ENCODE results near the gene KIF4A.
"Not testable (repeated sequence)": the region's sequence is repeated elsewhere in the genome, so short reads cannot be mapped to it uniquely, and the experiment has no call there.

The KIF4A gene

DNA sequence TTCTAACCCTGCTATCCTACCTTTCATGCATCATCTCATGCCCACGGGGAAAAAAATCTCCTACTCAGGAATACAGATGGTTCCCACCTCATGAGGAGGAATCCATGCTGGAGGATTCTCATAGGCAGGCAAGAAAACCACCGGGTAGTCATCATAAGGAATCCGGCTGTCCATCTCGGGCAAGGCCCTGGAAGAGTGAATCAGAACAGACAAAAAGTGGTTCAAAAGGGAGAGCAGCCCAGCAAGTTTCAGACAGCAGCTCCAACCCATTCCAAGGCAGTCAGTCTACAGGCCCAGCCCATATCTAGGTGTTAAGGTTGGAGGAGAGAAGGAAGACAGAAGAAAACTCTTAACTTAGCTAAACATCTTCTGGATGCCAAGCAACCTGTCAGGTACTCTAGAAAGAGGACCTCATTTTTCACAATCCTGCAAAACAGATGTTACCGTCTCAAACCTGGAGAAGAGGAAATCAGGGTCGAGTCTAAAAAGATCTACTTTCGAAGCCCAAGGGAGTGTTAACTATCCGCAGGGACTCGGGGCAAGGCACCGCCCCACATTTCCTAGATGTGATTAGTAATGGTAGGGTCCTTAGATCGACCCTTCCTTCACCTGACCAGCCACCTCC lies 624 bp upstream of the KIF4A start:
- DNase-seq = no peak

DNA sequence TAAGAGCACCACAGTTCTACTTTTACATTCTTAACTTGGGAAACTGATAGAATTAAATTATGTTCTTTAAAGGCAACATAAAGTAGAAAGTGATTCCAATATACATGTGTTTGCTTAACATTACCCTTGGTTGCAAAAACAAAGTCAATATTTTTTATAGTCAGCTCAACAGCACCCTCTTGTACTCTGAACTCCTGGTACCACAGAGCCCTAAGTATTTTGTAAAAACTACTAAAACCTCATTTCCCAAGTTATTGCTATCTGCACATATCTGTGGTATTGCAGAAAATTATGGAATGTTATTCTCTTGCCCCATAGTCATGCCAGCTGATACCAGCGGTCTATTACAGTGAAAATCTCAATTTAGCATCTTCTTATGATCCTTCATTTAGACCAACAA lies 2.9 kb downstream of the KIF4A start:
- DNase-seq = no peak

DNA sequence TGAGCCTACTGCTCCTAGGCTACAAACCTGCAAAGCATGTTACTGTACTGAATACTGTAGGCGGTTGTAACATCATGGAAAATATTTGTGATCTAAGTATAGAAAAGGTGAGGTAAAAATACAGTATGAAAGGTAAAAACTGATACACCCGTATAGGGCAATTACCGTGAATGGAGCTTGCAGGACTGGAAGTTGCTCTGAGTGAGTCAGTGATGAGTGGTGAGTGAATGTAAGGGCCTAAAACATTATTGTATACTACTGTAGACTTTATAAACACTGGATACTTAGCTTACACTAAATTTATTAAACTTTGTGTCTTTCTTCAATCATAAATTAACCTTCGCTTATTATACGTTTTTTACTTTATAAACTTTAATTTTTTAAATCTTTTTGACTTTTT lies 3.7 kb downstream of the KIF4A start:
- no peak for DNase-seq

DNA sequence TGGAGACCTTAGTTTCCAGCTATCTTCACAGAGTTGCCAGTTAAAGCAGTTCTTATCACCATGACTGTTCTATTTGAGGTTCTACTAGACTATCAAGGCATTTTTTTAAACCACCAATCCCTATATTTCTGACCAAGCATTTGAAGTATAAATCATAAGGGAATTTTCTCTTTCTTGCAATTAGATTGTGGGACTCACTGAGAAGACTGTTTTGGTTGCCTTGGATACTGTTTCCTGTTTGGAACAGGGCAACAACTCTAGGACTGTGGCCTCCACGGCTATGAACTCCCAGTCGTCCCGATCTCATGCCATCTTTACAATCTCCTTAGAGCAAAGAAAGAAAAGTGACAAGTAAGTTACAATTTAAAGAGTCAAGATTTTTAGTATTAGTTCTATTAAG lies 11.8 kb downstream of the KIF4A start:
- DNase-seq = no peak

DNA sequence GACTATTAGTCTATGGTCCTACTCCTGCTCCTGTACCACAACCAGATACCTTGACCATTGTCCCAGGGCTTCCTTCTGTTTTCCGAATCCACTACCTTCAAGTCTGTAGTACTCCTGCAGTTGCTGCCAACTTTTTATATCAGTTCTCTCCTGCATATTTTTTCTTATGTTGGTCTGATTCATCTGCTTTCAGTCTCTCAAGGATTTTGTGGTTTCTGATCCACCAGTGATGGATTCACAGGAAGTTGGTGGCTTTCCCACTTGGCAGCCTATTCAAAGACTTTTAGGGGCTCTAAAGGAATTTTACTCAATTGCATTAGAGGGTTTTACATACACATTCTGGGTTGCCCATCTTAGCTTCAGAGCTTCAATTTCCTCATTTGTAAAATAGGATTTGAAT lies 23.6 kb downstream of the KIF4A start:
- DNase-seq = no peak

DNA sequence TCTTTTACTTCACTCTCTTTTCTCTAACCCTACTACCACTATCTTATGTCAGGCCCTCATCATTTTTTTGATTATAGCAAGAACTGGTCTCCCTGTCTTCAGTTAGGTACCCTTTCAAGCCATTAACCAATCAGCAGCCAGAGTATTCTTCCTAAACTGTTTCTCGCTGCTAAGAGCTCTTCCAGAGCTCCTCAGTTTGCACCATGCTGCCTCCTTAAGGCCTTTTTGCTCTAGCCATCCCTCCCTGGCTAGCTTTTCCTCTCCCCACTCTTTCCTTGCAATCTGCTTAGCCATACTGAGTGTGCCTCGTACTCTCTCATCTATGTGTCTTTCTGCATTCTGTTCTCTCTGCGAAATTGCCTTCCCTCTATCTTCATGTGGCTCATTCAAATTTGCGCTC lies 32.9 kb downstream of the KIF4A start:
- DNase-seq = no peak

DNA sequence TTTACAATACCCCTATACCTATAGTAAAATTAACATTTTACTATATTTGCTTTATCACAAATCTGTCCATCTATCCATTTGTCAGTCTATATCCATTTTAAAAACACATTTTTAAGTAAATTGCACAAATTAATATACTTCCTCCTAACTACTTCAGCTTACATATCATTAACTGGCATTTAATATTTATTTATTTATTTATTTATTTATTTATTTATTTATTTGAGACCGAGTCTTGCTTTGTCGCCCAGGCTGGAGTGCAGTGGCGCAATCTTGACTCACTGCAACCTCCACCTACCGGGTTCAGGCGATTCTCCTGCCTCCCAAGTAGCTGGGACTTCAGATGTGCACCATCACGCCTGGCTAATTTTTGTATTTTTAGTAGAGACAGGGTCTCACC lies 33.7 kb downstream of the KIF4A start:
- DNase-seq = not testable (repeated sequence)

DNA sequence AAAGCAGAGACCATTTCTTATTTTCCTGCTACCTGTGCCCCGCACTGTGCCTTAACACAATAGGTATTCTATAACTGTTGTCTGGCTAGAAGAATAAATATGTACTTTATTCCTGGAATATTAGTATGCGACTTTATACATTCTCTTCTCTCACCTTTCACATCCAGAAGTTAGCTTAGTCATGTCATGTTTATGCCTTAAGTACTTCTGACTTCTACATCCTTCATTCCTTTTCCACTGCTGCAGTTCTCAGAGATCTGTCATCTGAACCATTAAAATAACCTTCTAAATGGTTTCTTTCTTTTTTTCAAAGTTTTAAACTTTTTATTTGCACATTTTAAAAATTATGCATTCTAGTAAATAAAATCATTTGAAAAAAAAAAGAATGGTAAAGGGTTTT lies 34.4 kb downstream of the KIF4A start:
- DNase-seq = no peak

DNA sequence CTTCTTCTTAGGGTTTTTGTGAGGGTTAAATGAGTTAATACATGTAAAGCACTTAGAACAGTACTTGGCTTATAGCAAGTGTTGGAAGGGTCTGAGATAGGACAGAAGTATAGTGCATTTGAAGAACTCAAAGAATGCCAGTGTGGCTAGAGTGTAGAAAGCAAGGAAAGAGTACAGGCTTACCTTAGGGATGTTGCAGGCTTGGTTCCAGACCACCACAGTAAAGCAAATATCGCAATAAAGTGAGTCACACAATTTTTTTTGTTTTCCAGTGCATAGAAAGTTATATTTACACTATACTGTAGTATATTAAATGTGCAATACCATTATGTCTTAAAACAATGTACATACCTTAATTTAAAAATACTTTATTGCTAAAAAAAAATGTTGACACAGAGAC lies 41.3 kb downstream of the KIF4A start:
- no peak for DNase-seq

DNA sequence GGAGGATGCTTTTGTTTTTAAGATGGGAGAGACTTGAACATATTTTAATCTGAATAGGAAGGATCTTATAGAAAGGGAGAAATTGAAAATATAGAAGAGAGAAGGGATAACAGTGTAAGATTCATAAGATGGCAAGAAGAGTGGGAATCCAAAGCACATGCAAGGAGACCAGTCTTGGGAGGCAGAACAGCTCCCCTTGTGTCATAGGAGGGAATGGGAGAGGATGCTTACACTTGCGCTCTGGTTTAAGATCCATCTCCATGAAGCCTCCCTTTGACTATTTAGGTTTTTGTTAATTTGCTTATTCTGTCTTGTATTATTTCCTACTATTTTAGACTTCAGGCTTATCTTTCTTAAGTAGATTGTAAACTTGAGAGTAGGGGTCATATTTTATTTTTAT lies 42.7 kb downstream of the KIF4A start:
- no peak for DNase-seq

DNA sequence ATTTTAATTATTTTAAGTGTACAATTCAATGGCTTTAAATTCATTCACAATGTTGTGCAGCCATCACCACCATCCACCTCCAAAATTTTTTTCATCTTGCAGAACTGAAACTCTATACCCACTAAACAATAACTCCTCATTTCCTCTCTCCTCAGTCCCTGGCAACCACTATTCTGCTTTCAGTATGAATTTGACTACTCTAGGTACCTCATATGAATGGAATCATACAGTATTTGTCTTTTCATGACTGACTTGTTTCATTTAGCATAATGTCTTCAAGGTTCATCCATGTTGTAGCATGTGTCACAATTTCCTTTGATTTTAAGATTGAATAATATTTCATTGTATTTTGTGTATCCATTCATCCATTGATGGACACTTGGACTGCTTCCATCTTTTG lies 46.9 kb downstream of the KIF4A start:
- DNase-seq = peak; percentile 76

DNA sequence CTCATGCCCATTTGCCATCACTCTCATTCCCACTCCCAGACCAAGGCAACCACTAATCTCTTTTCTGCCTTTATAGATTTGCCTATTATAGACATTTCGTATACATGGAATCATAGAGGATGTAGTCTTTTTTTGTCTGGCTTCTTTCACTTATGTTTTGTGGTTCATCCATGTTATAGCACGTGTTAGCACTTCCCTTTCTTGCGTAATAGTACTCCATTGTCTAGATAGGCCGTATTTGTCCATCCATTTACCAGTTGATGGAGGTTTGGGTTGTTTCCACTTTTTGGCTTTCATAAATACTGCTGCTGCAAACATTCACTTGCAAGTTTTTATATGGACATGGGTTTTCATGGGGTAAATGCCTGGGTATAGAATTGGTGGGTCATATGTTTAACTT lies 48.4 kb downstream of the KIF4A start:
- no peak for DNase-seq

DNA sequence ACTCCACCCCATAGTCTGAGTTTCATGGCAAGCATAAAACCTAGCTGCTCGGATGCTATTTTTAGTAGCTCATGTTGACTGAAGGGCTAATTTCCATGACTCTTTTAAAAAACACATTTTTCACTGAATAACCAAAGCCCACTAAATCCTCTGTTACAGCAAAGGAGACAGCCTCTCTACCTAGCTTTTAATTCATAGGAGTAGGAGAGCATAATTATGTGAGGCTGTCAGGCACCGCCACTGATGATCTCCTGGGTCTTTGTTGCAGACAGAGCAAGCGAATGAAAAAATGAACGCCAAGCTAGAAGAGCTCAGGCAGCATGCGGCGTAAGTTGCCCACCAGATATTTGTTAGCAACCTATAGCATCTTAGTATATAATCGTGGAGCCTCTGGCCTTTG lies 53.5 kb downstream of the KIF4A start:
- no peak for DNase-seq

DNA sequence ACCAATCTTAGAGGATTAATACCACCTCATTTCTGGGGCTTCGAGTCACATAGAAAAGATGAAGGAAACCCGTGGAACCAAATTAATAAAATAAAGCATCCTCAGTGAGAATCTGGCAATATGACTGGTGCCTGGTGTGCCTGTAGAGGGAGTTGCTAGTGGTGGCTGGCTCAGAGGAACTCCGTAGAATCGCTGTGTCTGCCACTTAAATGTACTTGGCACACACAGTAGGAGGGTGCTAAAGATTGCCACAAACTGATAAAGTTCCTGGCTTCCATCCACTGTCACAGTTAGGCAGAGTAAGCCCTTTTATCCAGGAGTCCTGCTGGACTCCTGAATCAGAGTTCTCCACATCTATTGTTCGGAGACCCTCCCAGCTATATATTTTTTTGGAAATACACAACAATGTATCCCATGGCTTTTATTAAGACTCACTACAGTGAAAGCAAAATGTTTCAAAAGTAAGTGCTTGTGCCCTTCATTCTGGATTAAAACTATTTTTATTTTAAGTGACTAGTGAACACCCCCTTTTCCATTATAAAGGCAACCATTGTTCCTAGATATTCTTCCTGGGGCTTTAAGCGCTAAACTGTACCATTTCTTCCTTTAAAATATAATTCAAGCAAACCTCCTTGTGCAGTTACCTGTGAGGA lies 56.6 kb downstream of the KIF4A start:
- DNase-seq = no peak

DNA sequence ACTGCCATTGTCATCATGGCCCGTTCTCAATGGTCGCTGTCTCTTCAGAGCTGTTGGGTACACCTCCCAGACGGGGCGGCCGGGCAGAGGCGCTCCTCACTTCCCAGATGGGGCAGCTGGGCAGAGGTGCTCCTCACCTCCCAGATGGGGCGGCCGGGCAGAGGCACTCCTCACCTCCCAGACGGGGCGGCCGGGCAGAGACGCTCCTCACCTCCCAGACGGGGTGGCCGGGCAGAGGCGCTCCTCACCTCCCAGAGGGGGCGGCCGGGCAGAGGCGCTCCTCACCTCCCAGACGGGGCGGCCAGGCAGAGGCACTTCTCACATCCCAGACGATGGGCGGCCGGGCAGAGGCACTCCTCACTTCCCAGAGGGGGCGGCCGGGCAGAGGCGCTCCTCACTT lies 58.9 kb downstream of the KIF4A start:
- not testable (repeated sequence) for DNase-seq

DNA sequence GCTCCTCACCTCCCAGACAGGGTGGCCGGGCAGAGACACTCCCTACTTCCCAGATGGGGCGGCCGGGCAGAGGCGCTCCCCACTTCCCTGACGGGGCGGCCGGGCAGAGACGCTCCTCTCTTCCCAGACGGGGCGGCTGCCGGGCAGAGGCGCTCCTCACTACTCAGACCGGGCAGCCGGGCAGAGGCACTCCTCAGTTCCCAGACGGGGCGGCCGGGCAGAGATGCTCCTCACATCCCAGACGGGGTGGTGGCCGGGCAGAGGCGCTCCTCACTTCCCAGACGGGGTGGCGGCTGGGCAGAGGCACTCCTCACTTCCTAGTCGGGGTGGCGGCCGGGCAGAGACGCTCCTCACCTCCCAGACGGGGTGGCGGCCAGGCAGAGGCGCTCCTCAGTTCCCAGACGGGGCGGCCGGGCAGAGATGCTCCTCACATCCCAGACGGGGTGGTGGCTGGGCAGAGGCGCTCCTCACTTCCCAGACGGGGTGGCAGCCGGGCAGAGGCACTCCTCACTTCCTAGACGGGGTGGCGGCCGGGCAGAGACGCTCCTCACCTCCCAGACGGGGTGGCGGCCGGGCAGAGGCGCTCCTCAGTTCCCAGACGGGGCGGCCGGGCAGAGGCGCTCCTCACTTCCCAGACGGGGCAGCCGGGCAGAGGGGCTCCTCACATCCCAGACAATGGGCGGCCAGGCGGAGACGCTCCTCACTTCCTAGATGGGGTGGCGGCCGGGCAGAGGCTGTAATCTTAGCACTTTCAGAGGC lies 59.6 kb downstream of the KIF4A start:
- not testable (repeated sequence) for DNase-seq

DNA sequence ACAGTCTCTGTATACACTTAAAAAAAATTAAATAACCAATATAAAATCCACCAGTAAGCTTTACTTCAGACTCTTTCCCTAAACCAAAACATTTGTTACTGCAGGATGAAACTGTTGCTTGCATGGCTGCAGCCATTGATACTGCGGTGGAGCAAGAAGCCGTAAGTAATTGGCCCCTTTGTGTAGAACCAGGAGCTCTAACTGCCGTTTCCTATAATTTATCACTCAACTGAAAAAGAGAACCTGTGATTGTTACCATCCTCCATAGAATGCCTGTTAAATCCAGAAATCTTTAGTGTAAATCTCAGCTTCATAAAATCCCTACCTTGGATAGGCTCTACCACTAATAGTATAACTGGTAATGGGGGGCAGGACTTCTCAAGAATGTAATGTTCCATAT lies 62.6 kb downstream of the KIF4A start:
- no peak for DNase-seq

DNA sequence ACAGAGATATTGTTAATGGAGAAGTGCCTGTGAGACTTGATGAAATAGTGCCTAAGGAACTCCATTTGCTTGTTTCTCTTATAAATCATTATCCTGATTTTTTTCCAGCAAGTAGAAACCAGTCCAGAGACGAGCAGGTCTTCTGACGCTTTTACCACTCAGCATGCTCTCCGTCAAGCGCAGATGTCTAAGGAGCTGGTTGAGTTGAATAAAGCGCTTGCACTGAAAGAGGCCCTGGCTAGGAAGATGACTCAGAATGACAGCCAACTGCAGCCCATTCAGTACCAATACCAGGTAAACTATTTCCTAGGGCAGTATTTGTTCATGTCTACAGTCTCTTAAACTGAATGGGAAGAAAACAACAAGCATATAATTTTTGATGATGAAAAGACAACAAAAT lies 63.6 kb downstream of the KIF4A start:
- no peak for DNase-seq

DNA sequence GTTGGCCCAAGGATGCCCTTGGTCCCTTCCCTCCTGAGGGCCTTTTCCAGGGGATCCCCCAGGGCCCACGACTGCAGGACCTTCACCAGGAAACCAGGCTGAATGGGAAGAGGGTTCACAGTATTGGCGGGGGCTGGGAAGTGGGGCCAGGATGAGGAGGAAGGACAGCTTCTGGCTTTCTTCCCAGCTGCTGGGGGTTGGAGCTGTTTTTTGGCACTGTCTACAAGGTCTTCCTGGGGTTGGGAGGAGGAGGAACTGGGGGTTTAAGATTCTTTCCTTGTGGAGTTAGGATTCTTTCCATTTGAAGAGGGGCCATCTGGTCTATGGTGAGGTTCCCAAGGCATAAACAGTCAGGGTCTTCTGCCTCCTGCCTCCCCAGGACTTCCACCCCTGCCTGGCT lies 64.8 kb downstream of the KIF4A start:
- DNase-seq = no peak

DNA sequence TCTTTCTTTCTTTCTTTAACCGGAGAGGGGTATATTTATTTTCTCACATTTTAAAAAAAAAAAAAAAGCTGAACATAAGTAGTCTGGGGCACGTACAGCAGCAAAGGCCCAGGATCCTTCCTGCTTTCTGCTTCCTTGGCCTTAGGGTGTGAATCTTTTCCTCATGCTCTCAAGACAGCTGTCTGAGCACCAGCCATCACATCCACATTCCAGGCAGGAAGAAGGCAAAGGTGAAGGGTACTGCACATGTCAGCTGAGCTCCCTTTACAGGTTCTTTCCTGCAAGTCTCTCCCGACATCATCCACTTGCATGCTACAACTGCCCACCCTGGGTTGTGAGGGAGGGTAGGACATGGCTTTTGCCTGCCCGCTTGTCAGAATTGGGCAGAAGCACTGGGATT lies 69.6 kb downstream of the KIF4A start:
- DNase-seq = no peak

DNA sequence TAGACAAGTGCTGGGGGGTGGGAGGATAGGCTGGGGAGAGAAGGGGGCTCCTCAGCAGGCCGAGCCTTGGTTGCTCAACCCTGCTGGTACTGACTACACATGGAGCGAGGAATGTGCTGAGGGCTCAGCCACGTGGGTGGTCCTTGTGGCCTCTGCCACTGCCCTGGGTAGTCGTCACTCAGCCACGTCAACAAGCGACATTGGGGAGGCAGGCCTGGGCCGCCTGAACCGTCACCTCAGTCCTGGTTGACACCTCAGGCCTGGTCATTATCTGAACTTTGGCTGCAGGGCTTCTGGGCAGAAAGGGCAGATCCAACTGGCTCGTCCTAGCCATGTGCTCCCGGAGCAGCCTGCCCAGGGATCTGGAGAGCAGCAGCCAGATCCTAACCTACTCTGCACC lies 70.5 kb downstream of the KIF4A start:
- no peak for DNase-seq

DNA sequence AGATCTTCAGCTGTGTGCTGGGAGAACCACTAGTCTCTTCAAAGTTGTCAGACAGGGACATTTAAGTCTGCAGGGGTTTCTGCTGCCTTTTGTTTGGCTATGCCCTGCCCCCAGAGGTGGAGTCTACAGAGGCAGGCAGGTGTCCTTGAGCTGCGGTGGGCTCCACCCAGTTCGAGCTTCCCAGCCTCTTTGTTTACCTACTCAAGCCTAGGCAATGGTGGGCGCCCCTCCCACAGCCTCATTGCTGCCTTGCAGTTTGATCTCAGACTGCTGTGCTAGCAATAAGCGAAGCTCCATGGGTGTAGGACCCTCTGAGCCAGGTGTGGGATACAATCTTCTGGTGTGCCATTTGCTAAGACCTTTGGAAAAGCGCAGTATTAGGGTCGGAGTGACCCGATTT lies 78.8 kb downstream of the KIF4A start:
- not testable (repeated sequence) for DNase-seq

DNA sequence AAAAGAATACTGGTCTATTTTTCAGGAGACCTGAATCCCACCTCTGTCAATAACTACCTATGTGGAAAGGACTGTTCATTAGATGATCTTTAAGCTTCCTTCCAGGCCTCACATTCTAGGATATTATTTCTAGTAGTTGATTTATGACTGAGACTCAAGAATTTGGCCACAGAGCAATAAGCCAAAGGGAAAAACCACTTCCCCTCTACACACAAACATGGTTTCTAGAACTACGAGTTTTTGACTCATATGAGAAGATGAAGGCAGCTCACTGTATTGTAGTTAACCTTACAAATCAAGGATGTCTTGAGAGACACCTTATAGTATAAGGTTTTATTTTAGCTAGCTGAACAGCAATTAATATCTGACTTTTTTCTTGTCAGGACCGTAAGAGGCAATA lies 96.3 kb downstream of the KIF4A start:
- DNase-seq = peak; percentile 7

DNA sequence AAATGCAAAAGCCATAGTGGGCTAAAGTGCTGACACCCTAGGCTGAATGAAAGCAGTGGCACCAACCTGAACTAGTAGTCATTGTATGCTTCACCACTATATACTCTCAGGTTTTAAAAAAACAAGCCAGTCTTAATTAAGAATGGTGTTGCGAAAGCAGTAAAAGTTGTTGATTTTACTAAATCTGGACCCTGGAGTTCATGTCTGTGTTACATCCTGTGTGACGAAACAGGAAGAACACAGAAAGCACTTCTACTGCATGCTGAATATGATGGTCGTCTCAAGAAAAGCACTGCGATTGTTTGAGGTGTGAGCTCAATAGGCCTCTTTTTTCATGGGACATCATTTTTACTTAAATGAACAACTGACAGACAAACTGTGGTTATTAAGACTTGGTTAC lies 109.0 kb downstream of the KIF4A start:
- peak; percentile 10 for DNase-seq

DNA sequence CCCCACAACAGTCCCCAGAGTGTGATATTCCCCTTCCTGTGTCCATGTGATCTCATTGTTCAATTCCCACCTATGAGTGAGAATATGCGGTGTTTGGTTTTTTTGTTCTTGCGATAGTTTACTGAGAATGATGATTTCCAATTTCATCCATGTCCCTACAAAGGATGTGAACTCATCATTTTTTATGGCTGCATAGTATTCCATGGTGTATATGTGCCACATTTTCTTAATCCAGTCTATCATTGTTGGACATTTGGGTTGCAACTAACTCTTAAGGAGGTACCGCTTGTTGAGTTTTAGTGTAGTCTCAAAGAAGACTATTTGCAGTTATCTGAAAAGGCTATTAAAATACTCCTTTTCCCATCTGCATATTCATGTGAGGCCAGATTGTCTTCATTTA lies 110.3 kb downstream of the KIF4A start:
- DNase-seq = not testable (repeated sequence)

Data from activated CD4-positive, alpha-beta T cell treated with anti-CD3 and anti-CD28 coated beads, Interleukin-2, amount 50 U/mL, for 16 hours (primary cell).